Mucosa of descending colon (tissue), 3 donors: ENCODE results near the gene KDM4C. TPM values are rescaled to one million over a fixed set of nuclear protein-coding genes. Genes with fewer than 3 reads are reported as not detected.

Source experiments
- ATAC-seq: fragments of 200-7000 bp; cut with Tn5 transposase; one replicate; pipeline ENCODE4 v1.9.1; 2020; ENCODE audit warnings: mild to moderate bottlenecking, moderate library complexity
- DNase-seq, 3 donors: peaks; one replicate each; pipeline ENCODE4 v3.0.0-alpha.2; 2020
- H3K36me3 ChIP-seq: fragments of 200-600 bp; one replicate; pipeline ENCODE4 v1.8.0; 2021; ENCODE audit warnings: low read depth, mild to moderate bottlenecking
- H3K4me1 ChIP-seq: fragments of 200-600 bp; one replicate; pipeline ENCODE4 v1.8.0; 2021; ENCODE audit warnings: low read depth, mild to moderate bottlenecking
- H3K4me3 ChIP-seq: fragments of 200-600 bp; one replicate; pipeline ENCODE4 v1.8.0; 2021; ENCODE audit warnings: mild to moderate bottlenecking
- H3K9me3 ChIP-seq: fragments of 200-600 bp; one replicate; pipeline ENCODE4 v1.8.0; 2021; ENCODE audit warnings: mild to moderate bottlenecking
- intact Hi-C, 2 donors: fragments of 100-400 bp; cut with DNase I in 1 of 2; cut with micrococcal nuclease in 1 of 2; formaldehyde crosslinking; loops; one replicate each; pipeline versions ENCODE4 v1.11.0 to v1.11.1; 2022; cut with DNase I, micrococcal nuclease
- total RNA-seq, 3 donors: library from RNA; stranded (reverse); fragmentation: NEBNext Ultra II Directional in 2 of 3; extraction: Animal tissue kit (Norgen Biotek cat#: 25700) in 2 of 3; gene quantifications; one replicate each; pipeline versions ENCODE4 v1.2.1 to v1.2.4, GENCODE V29; 2021 to 2023
- TF ChIP-seq, protein P1 (sequence below): fragments of 200-600 bp; IDR thresholded peaks from one replicate; pipeline ENCODE4 v1.8.0; 2022; ENCODE audit warnings: antibody characterized with exemption, mild to moderate bottlenecking
- donor health status: DM: no; HTN: no; CAD: no; lungs with moderate emphysema.
- donor health status: DM: no; HTN: no; CAD: no.
- donor health status: DM: no; HTN: yes; CAD: no.

The KDM4C gene
- total RNA-seq, 3 donors from 2014 or later, result 44.6 to 74.9 (median 50.9) TPM

DNA sequence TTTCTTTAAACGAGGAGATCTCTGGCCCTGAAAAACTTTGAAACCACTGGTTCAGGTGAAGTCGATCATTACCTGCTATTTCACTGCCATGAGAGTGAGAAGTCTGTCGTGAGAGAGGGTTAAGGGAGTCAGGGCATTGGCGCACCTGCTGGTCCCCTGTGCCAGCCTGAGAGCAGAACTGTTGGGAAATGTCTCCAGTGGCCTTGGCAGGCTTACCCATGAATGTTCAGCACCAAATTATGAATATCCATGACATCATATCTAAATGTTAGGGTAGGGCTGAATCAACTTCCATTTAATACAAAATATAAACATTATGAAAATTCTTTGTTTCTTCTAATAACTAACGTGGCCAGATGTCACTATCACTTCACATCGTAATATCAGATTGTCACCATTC lies 379.3 kb downstream of the KDM4C start:
- ATAC-seq (no peak), DNase-seq (no peak)
- Histone ChIP-seq H3K4me3 (no peak overlapping the region), H3K4me1 (no peaks in the 10 kb centered on the region), H3K9me3 (no peaks in the 10 kb centered on the region), H3K36me3 (no peaks in the 10 kb centered on the region)
- intact Hi-C loops, result no loop called here
- TF ChIP-seq, protein P1, sequence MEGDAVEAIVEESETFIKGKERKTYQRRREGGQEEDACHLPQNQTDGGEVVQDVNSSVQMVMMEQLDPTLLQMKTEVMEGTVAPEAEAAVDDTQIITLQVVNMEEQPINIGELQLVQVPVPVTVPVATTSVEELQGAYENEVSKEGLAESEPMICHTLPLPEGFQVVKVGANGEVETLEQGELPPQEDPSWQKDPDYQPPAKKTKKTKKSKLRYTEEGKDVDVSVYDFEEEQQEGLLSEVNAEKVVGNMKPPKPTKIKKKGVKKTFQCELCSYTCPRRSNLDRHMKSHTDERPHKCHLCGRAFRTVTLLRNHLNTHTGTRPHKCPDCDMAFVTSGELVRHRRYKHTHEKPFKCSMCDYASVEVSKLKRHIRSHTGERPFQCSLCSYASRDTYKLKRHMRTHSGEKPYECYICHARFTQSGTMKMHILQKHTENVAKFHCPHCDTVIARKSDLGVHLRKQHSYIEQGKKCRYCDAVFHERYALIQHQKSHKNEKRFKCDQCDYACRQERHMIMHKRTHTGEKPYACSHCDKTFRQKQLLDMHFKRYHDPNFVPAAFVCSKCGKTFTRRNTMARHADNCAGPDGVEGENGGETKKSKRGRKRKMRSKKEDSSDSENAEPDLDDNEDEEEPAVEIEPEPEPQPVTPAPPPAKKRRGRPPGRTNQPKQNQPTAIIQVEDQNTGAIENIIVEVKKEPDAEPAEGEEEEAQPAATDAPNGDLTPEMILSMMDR, result no peak

DNA sequence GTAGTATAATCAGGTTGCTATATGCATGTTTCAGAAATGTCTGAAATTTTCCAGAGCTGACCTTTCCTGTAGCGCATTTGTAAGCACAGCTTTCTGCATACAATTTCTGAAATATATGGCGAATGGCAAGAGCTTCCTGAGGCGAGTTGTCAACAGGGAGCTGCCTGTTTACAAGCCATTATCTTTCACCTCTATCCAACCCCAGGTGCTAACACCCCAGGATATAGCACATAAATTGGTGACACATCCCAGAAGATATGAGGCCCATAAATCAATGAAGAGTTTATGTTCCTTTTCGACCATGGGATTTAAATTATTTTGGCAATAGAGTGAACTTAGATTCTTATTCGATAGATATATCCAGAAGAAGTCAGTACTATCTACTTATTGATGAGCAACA lies 379.8 kb downstream of the KDM4C start:
- DNase-seq (no peak), ATAC-seq (peak; percentile 62)
- no peak overlapping the region for H3K4me3 ChIP-seq
- no peaks in the 10 kb centered on the region for H3K36me3 ChIP-seq
- no peaks in the 10 kb centered on the region for H3K4me1 ChIP-seq
- intact Hi-C loops, result no loop called here
- TF ChIP-seq, protein P1, result no peak
- no peaks in the 10 kb centered on the region for H3K9me3 ChIP-seq

DNA sequence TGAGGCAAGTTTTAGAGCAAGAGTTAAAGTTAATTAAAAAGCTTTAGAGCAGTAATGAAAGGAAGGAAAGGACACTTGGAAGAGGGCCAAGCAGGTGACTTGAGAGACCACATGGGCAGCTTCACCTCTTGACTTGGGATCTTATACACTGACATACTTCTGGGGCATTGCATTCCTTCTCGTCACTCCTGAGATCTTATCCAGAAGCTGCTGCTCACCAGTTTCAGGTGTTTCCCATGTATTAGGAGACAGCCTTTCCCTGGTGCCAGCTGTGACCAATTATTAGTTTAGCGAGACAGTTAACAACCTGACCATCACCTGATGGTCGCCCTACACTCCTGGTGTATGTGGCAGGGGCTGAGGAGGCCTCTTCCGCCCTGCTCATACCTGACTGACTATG lies 382.1 kb downstream of the KDM4C start:
- Histone ChIP-seq H3K4me1 (no peaks in the 10 kb centered on the region), H3K36me3 (no peaks in the 10 kb centered on the region), H3K4me3 (no peak overlapping the region), H3K9me3 (no peaks in the 10 kb centered on the region)
- intact Hi-C loops, result no loop called here
- DNase-seq (no peak), ATAC-seq (no peak)
- TF ChIP-seq, protein P1, result no peak

DNA sequence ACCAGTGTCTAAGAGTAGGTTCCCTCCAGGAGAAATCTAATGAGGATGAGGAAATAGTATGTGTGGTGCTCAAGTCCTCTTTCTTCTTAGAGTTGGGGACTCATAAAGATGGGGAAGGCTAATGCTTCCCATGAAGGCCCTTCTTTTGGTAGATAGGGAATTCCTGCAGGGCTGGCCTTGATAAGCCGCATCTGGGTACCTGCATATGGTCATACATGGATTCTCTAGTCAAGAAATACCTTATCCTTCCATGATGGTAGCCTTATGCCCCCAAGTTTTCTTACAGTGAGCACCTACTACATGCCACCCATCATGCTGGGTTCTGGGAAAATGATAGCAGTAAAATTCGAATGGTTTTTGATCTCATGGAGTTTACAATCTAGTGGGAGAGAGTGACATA lies 382.6 kb downstream of the KDM4C start:
- Histone ChIP-seq H3K4me3 (no peak overlapping the region), H3K4me1 (no peaks in the 10 kb centered on the region), H3K9me3 (no peaks in the 10 kb centered on the region), H3K36me3 (no peaks in the 10 kb centered on the region)
- TF ChIP-seq, protein P1, result no peak
- DNase-seq, result no peak
- intact Hi-C loops, result no loop called here
- ATAC-seq, result no peak

DNA sequence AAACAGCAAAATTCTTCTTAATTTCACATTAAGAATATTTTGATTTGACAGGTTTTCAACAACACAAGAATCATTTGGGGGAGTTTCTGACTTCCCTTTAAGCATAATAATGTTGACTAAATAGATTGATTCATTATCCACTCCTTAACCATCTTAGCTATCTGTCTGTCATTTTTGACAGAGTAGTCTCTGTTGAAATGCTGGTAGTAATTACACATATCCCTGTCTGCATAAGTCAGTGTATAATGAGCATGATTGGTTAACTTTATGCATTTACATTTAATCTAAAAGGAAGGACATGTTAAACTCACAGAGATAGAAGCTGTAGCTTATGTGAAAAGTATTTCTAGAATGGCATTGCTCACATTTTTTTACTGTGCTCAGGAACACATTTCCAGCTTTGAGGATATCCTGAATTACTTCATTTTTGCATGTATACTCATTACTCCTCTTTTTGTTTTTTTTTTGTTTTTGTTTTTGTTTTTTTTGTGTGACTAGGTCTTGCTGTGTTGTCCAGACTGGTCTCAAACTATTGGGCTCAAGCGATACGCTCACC lies 385.9 kb downstream of the KDM4C start:
- H3K4me3 ChIP-seq, result no peak overlapping the region
- DNase-seq, result no peak
- H3K4me1 ChIP-seq, result peaks cover 19% of the 10 kb centered on the region
- intact Hi-C loops, result no loop called here
- no peaks in the 10 kb centered on the region for H3K36me3 ChIP-seq
- TF ChIP-seq, protein P1, result no peak
- no peaks in the 10 kb centered on the region for H3K9me3 ChIP-seq
- ATAC-seq, result no peak
